GM19025 (cell line): Measurements from ENCODE around the gene C19orf81.
A peak's percentile ranks its signal among the peaks of the same experiment; 100 is the strongest.

Source experiments
- ATAC-seq: cut with Tn5 transposase; IDR thresholded peaks from one replicate; pipeline ENCODE4 v1.9.1; 2021; ENCODE audit warnings: mild to moderate bottlenecking, low read depth, moderate library complexity; ENCODE audit not compliant: unreplicated experiment

The C19orf81 gene

GRCh38 chr19:50657712-50658440, 8.6 kb downstream of the C19orf81 start:
- peak; percentile 53 for ATAC-seq

- ATAC-seq = no peak
Measured at GRCh38 chr19:50658441-50659317, 9.4 kb downstream of the C19orf81 start.

- ATAC-seq = no peak
Measured at GRCh38 chr19:50659318-50660087, 10.3 kb downstream of the C19orf81 start.

DNA sequence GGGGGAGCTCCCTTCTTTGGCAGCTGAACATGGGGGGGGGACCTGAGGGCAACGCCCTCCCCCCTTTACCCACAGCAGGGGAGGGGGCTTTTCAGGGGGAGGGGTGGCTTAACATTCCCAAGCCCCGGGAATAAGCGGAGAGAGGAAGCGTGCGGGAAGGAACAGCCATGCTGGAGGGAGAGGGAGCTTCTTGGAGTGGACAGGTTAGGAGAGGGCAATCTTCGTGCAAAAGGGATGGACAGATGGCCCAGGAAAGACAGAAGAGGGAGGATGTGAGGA, 10.8 kb downstream of the C19orf81 start:
- no peak for ATAC-seq

- no peak for ATAC-seq
Measured at GRCh38 chr19:50661023-50661422, 11.8 kb downstream of the C19orf81 start.

DNA sequence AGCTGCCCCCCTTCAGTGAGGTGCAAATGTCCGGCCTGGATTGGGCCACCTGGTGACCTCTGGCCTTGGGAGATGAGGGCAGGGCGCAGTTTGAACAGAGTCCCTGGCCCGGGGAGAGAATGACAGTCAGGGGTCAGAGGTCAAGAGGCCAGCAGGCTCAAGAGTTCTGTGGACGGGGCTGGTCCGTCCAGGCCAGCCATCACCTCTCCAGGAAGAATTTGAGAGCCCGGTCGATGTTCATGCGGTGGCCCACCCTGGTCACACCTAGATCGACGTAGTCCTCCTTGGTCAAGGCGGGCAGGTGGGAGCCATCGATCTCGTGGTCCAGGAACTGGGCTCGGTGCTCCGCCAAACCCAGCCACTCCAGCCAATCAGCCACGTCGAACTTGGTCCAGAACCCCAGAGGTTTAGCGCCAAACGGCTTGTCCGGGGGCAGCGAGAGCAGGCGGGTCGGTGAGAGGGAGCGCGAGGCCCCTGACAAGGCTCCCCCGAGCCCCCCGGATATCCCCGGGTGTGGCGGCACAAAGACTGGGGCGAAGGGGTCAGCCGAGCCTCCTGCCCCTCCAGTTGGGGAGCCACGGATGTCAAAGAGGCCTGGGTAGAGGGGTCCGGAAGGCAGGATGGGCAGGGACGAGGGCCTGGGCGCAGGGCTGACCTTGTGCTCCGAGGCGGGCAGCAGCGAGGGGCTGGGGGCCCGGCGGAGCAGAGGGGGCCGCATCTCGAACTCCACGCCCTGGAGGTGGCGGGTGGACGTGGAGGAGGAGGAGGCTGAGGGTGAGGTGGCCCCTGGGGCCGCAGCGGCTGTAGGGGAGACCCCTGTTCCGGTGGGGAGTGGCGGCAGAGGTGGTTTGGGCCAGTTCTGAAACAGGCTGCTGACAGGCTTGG, 12.8 kb downstream of the C19orf81 start:
- no peak for ATAC-seq

GRCh38 chr19:50662651-50663481, 13.6 kb downstream of the C19orf81 start:
- no peak for ATAC-seq

- no peak for ATAC-seq
Measured at GRCh38 chr19:50663482-50663790, 14.2 kb downstream of the C19orf81 start.

- no peak for ATAC-seq
Measured at GRCh38 chr19:50664204-50664603, 15.0 kb downstream of the C19orf81 start.

GRCh38 chr19:50666346-50667176, 17.3 kb downstream of the C19orf81 start:
- ATAC-seq = no peak

GRCh38 chr19:50667177-50667758, 18.0 kb downstream of the C19orf81 start:
- no peak for ATAC-seq

DNA sequence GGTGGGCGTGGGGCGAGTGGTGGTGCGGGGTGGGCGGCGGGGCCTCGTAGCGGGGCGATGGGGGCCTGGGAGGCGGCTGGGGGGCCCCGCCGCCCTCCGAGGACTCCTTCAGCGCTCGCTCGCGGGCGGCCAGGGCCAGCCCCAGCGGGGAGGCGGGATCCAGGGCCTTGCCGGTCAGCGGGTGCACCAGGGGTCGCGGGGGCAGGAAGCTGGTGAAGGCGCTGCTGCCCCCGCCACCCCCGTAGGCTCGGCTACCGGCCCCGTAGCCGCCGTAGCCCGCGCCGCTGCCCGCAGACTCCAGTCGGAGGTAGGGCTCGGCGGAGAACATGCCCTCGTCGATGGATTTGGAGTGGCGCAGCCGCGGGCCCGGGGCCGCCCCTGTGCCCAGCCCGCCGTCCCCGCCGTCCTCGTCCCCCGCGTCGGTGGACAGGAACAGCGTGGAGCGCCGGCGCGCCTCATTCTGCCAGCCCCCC, 18.6 kb downstream of the C19orf81 start:
- ATAC-seq = no peak

DNA sequence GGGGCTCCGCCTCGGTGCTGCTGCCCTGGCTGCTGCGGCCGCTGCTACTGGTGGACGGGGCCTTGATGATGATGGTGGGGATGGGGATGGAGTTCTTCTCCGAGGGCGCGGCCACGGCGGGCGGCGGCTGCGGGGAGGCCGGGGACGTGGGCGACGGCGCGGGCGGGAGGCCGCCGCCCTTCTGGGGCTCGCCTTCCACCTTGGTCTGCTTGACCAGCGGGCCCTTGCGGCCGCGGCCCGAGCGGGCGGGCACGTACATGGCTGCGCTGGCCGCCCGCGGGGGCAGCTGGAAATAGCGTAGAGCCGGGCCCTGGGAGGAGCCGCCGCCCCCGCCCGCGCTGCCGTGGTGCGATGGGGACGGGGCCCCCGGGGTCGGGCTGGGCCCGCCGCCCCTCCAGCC, 19.2 kb downstream of the C19orf81 start:
- ATAC-seq = no peak

DNA sequence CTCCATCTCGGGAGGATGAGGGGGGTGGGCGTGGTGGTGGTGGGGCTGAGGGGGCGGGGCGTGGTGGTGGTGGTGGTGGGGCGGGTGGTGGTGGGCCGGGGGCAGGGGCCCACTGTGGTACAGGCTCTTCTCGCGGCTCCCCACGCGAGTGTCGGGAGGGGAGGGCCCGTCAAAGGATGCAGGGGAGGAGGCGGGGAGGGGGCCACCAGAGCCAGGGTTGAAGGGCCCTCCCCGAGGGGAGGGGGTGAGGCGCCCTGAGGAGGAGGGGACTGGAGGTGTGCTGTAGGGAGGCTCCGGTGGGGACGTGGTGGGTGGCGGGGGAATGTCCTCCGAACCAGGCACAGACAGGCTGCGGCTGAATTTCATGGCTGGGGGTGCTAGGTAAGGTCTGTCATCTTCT, 19.6 kb downstream of the C19orf81 start:
- no peak for ATAC-seq

GRCh38 chr19:50669302-50670101, 20.3 kb downstream of the C19orf81 start:
- no peak for ATAC-seq

DNA sequence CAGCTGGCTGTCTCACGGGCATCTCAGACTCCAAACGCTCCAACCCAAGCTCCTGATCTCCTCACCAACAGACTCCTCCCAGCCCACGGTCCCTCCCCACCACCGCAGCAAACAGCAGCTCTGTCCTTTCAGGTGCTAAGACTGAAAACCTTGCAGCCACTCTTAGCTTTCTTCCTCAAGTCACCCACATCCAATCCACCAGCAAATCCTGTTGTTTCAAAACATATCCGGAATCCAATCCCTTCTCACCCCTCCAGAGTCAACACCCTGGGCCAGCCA, 20.8 kb downstream of the C19orf81 start:
- ATAC-seq = no peak

GRCh38 chr19:50673118-50673517, 23.9 kb downstream of the C19orf81 start:
- no peak for ATAC-seq
